Ishikawa (cell line): ENCODE measurements around the gene KIAA0040.

Experiments used
- CEBPB ChIP-seq: IDR thresholded peaks from 2 replicates; pipeline ENCODE4 v1.6.1; 2012
- CREB1 ChIP-seq: IDR thresholded peaks from 2 replicates; pipeline ENCODE4 v1.6.1; 2012; ENCODE audit warnings: low read depth
- EGR1 ChIP-seq: IDR thresholded peaks from 2 replicates; pipeline ENCODE4 v1.6.1; 2012
- EP300 ChIP-seq: IDR thresholded peaks from 2 replicates; pipeline ENCODE4 v1.6.1; 2012; ENCODE audit warnings: borderline replicate concordance
- FOXM1 ChIP-seq: IDR thresholded peaks from 2 replicates; pipeline ENCODE4 v1.6.1; 2012; ENCODE audit warnings: low read depth, borderline replicate concordance
- MAX ChIP-seq: IDR thresholded peaks from 2 replicates; pipeline ENCODE4 v1.6.1; 2012
- NFIC ChIP-seq: IDR thresholded peaks from 2 replicates; pipeline ENCODE4 v1.6.1; 2012
- RAD21 ChIP-seq: IDR thresholded peaks from 2 replicates; pipeline ENCODE4 v1.6.1; 2012; ENCODE audit warnings: low read depth
- REST ChIP-seq: IDR thresholded peaks from 2 replicates; pipeline ENCODE4 v1.6.1; 2012; ENCODE audit warnings: low read depth, mild to moderate bottlenecking
- TAF1 ChIP-seq: IDR thresholded peaks from 2 replicates; pipeline ENCODE4 v1.6.1; 2012; ENCODE audit warnings: low read depth, mild to moderate bottlenecking
- TCF12 ChIP-seq: IDR thresholded peaks from 2 replicates; pipeline ENCODE4 v1.6.1; 2012; ENCODE audit warnings: low read depth
- TEAD4 ChIP-seq: IDR thresholded peaks from 2 replicates; pipeline ENCODE4 v1.6.1; 2012
- USF1 ChIP-seq: IDR thresholded peaks from 2 replicates; pipeline ENCODE4 v1.6.1; 2012
- YY1 ChIP-seq: IDR thresholded peaks from 2 replicates; pipeline ENCODE4 v1.6.1; 2012; ENCODE audit warnings: low read depth
- ZBTB7A ChIP-seq: IDR thresholded peaks from 2 replicates; pipeline ENCODE4 v1.6.1; 2012; ENCODE audit warnings: low read depth

KIAA0040 gene

GRCh38 chr1:175127565-175127964 is 65.0 kb downstream of the KIAA0040 start:
- TF ChIP-seq TCF12 (no peak), NFIC (no peak), TEAD4 (no peak), CREB1 (no peak), ZBTB7A (no peak), EGR1 (no peak), REST (no peak), USF1 (no peak), MAX (no peak), TAF1 (no peak), EP300 (no peak), FOXM1 (no peak), RAD21 (no peak), CEBPB (no peak), YY1 (no peak)

- TF ChIP-seq RAD21 (no peak), EGR1 (no peak), MAX (no peak), USF1 (no peak), TAF1 (no peak), CREB1 (no peak), TEAD4 (no peak), YY1 (no peak), NFIC (no peak), FOXM1 (no peak), ZBTB7A (no peak), TCF12 (no peak), EP300 (no peak)
Observed at GRCh38 chr1:175126347-175126746, 66.2 kb downstream of the KIAA0040 start.

- TF ChIP-seq NFIC (no peak), YY1 (no peak), ZBTB7A (no peak), USF1 (no peak), TAF1 (no peak), TCF12 (no peak), CEBPB (no peak), REST (no peak), CREB1 (no peak), EP300 (no peak), MAX (no peak), TEAD4 (no peak), FOXM1 (no peak), RAD21 (no peak), EGR1 (no peak)
Observed at GRCh38 chr1:175124861-175125260, 67.7 kb downstream of the KIAA0040 start.

- TF ChIP-seq ZBTB7A, result no peak
- no peak for TF ChIP-seq CEBPB
- no peak for TF ChIP-seq USF1
- no peak for TF ChIP-seq REST
- no peak for TF ChIP-seq EP300
- TF ChIP-seq FOXM1, result no peak
- no peak for TF ChIP-seq TEAD4
Observed at GRCh38 chr1:175120511-175120910, 72.1 kb downstream of the KIAA0040 start.
